DMS 273 (cell line): Measurements from ENCODE around the gene BEST3.

Experiments
- DNase-seq: peaks from one replicate; lab custom pipeline; 2025; ENCODE audit not compliant: unreplicated experiment; lab: John Stamatoyannopoulos, UW

BEST3 gene

GRCh38 chr12:69655616-69656340, 43.3 kb downstream of the BEST3 start:
- DNase-seq = no peak

GRCh38 chr12:69653703-69654102, 45.4 kb downstream of the BEST3 start:
- no peak for DNase-seq

GRCh38 chr12:69651922-69652321, 47.2 kb downstream of the BEST3 start:
- no peak for DNase-seq

GRCh38 chr12:69649529-69649928, 49.6 kb downstream of the BEST3 start:
- DNase-seq = no peak

GRCh38 chr12:69648476-69648875, 50.6 kb downstream of the BEST3 start:
- DNase-seq = no peak

GRCh38 chr12:69647178-69647577, 51.9 kb downstream of the BEST3 start:
- DNase-seq = no peak

GRCh38 chr12:69645031-69645430, 54.1 kb downstream of the BEST3 start:
- DNase-seq = no peak

- DNase-seq = no peak
These were observed 54.6 kb downstream of the BEST3 start for GRCh38 chr12:69644511-69644910.

GRCh38 chr12:69642531-69642930, 56.6 kb downstream of the BEST3 start:
- no peak for DNase-seq

- no peak for DNase-seq
These were observed 57.6 kb downstream of the BEST3 start for GRCh38 chr12:69641546-69641945.

GRCh38 chr12:69639400-69640016, 59.6 kb downstream of the BEST3 start:
- peak; percentile 80 for DNase-seq

GRCh38 chr12:69633061-69633460, 66.0 kb downstream of the BEST3 start:
- DNase-seq = peak; percentile 13

- peak; percentile 3 for DNase-seq
These were observed 68.9 kb downstream of the BEST3 start for GRCh38 chr12:69630191-69630590.

- no peak for DNase-seq
These were observed 71.6 kb downstream of the BEST3 start for GRCh38 chr12:69627501-69627900.

GRCh38 chr12:69623970-69624369, 75.1 kb downstream of the BEST3 start:
- DNase-seq = peak; percentile 12

- DNase-seq = no peak
These were observed 77.6 kb downstream of the BEST3 start for GRCh38 chr12:69621551-69621950.

GRCh38 chr12:69620921-69621320, 78.2 kb downstream of the BEST3 start:
- no peak for DNase-seq

- no peak for DNase-seq
These were observed 79.0 kb downstream of the BEST3 start for GRCh38 chr12:69620077-69620476.

- no peak for DNase-seq
These were observed 80.1 kb downstream of the BEST3 start for GRCh38 chr12:69619050-69619449.

- peak; percentile 10 for DNase-seq
These were observed 83.1 kb downstream of the BEST3 start for GRCh38 chr12:69616025-69616424.

GRCh38 chr12:69613351-69613750, 85.8 kb downstream of the BEST3 start:
- DNase-seq = no peak

GRCh38 chr12:69610729-69611128, 88.4 kb downstream of the BEST3 start, which contains the start of gene LRRC10:
Gene LRRC10, minus strand, starts transcription at chr12:69610907. Its CDS starts 69 bp downstream, at chr12:69610838.
- DNase-seq = no peak

GRCh38 chr12:69610126-69610525, 89.0 kb downstream of the BEST3 start:
- peak; percentile 44 for DNase-seq
